ENCODE results near the gene LPCAT3.

The LPCAT3 gene

GRCh38 chr12:6967651-6968100, 50.6 kb downstream of the LPCAT3 start:
- Histone ChIP-seq H3K4me3 (replicated peaks; ENCODE audit: insufficient read depth, low read length) (no peak overlapping the region), H3K27ac (replicated peaks) (no peak overlapping the region), H3K27me3 (ENCODE audit: insufficient read depth, poor library complexity, severe bottlenecking) (no peaks in the 10 kb centered on the region)
- no peak for DNase-seq (ENCODE audit: low read depth in 1 of 2, low spot score in 1 of 2)
- TF ChIP-seq SPI1 (IDR thresholded peaks at IDR 0.05; ENCODE audit: borderline replicate concordance, low read depth) (no peak), CTCF (IDR thresholded peaks at IDR 0.05; ENCODE audit: insufficient read depth, low read length) (no peak), REST (IDR thresholded peaks at IDR 0.05; ENCODE audit: insufficient replicate concordance, low read depth) (no peak), GABPA (IDR thresholded peaks at IDR 0.05; ENCODE audit: low read depth) (no peak), POLR2AphosphoS5 (IDR thresholded peaks at IDR 0.05; ENCODE audit: low read depth) (no peak)

- Histone ChIP-seq H3K27ac (replicated peaks) (no peak overlapping the region), H3K4me3 (replicated peaks; ENCODE audit: insufficient read depth, low read length) (no peak overlapping the region), H3K27me3 (ENCODE audit: insufficient read depth, poor library complexity, severe bottlenecking) (no peaks in the 10 kb centered on the region)
- TF ChIP-seq POLR2AphosphoS5 (IDR thresholded peaks at IDR 0.05; ENCODE audit: low read depth), result no peak
- no peak for DNase-seq (ENCODE audit: low read depth in 1 of 2, low spot score in 1 of 2)
Measured at GRCh38 chr12:6966351-6966750, 51.9 kb downstream of the LPCAT3 start.

- H3K4me3 ChIP-seq (replicated peaks; ENCODE audit: insufficient read depth, low read length), result no peak overlapping the region
- DNase-seq (ENCODE audit: low read depth in 1 of 2, low spot score in 1 of 2), result no peak
- peak overlapping the region; percentile 50 for H3K27ac ChIP-seq (replicated peaks)
- H3K27me3 ChIP-seq (ENCODE audit: insufficient read depth, poor library complexity, severe bottlenecking), result no peaks in the 10 kb centered on the region
- TF ChIP-seq GABPA (IDR thresholded peaks at IDR 0.05; ENCODE audit: low read depth), result no peak
- no peak for TF ChIP-seq CTCF (IDR thresholded peaks at IDR 0.05; ENCODE audit: insufficient read depth, low read length)
- no peak for TF ChIP-seq REST (IDR thresholded peaks at IDR 0.05; ENCODE audit: insufficient replicate concordance, low read depth)
- TF ChIP-seq SPI1 (IDR thresholded peaks at IDR 0.05; ENCODE audit: borderline replicate concordance, low read depth), result no peak
- no peak for TF ChIP-seq POLR2AphosphoS5 (IDR thresholded peaks at IDR 0.05; ENCODE audit: low read depth)
Measured at GRCh38 chr12:6965714-6966113, 52.6 kb downstream of the LPCAT3 start.

- Histone ChIP-seq H3K27me3 (ENCODE audit: insufficient read depth, poor library complexity, severe bottlenecking) (no peaks in the 10 kb centered on the region), H3K4me3 (replicated peaks; ENCODE audit: insufficient read depth, low read length) (no peak overlapping the region), H3K27ac (replicated peaks) (peak overlapping the region; percentile 50)
- DNase-seq (ENCODE audit: low read depth in 1 of 2, low spot score in 1 of 2), result peak; percentile 86 to 93
- TF ChIP-seq CTCF (IDR thresholded peaks at IDR 0.05; ENCODE audit: insufficient read depth, low read length) (peak; percentile 75), SPI1 (IDR thresholded peaks at IDR 0.05; ENCODE audit: borderline replicate concordance, low read depth) (no peak), POLR2AphosphoS5 (IDR thresholded peaks at IDR 0.05; ENCODE audit: low read depth) (no peak; the same call in 1 of the 2 replicates), REST (IDR thresholded peaks at IDR 0.05; ENCODE audit: insufficient replicate concordance, low read depth) (no peak), GABPA (IDR thresholded peaks at IDR 0.05; ENCODE audit: low read depth) (no peak)
Measured at GRCh38 chr12:6965026-6965661, 53.1 kb downstream of the LPCAT3 start.

Data from HL-60 (cell line).